ENCODE results near the gene LETM1. TPM values are rescaled to one million over a fixed set of nuclear protein-coding genes. Genes with fewer than 3 reads are reported as not detected.

Gene LETM1
- total RNA-seq, 1 experiment from 2014 or later = 86.3 TPM

- no peaks in the 10 kb centered on the region for H3F3A ChIP-seq (ENCODE audit: low read length, unreplicated experiment)
- H3K36me3 ChIP-seq (ENCODE audit: low read depth, low read length) = no peaks in the 10 kb centered on the region
- no peaks in the 10 kb centered on the region for H3K27me3 ChIP-seq (ENCODE audit: low read length)
- H3K4me2 ChIP-seq (ENCODE audit: low read length) = no peak overlapping the region
- no peak overlapping the region for H3K27ac ChIP-seq (ENCODE audit: low read length)
- ATAC-seq (no peak), DNase-seq (no peak)
- ChIA-PET CTCF (no interaction called here), POLR2A (ENCODE audit: unreplicated experiment) (no interaction called here)
- H3K9ac ChIP-seq (ENCODE audit: low read length) = no peak overlapping the region
- no peaks in the 10 kb centered on the region for H3K79me2 ChIP-seq (ENCODE audit: low read length)
- BruUV-seq (replicated peaks) = no TSS peak
- no peak overlapping the region for H2AFZ ChIP-seq (ENCODE audit: low read length)
- intact Hi-C loops (cut with micrococcal nuclease) = no loop called here
- H3K9me2 ChIP-seq (replicated peaks; ENCODE audit: low read length) = no peaks in the 10 kb centered on the region
- no peak overlapping the region for H3K4me3 ChIP-seq (ENCODE audit: low read length)
- no peaks in the 10 kb centered on the region for H3K9me3 ChIP-seq (ENCODE audit: low read length)
- no peak for TF ChIP-seq CTCF (conservative IDR thresholded peaks at IDR 0.05; ENCODE audit: low read depth, low read length)
- TF ChIP-seq EZH2phosphoT487 (IDR thresholded peaks at IDR 0.05; ENCODE audit: borderline replicate concordance, low read length) = no peak
- no peak for TF ChIP-seq EZH2 (IDR thresholded peaks at IDR 0.05; ENCODE audit: low read length, unreplicated experiment)
- no peaks in the 10 kb centered on the region for H4K20me1 ChIP-seq (ENCODE audit: low read length)
- H3K4me1 ChIP-seq (ENCODE audit: insufficient read depth, low read length) = no peaks in the 10 kb centered on the region
Measured at GRCh38 chr4:1783015-1783414, 72.9 kb downstream of the LETM1 start.

- Histone ChIP-seq H4K20me1 (ENCODE audit: low read length) (no peaks in the 10 kb centered on the region), H3K36me3 (ENCODE audit: low read depth, low read length) (no peaks in the 10 kb centered on the region), H3K4me3 (ENCODE audit: low read length) (no peak overlapping the region), H3K4me1 (ENCODE audit: insufficient read depth, low read length) (no peaks in the 10 kb centered on the region), H3K4me2 (ENCODE audit: low read length) (no peak overlapping the region), H3K79me2 (ENCODE audit: low read length) (no peaks in the 10 kb centered on the region), H3K27ac (ENCODE audit: low read length) (no peak overlapping the region), H3K9me3 (ENCODE audit: low read length) (no peaks in the 10 kb centered on the region), H3K9me2 (replicated peaks; ENCODE audit: low read length) (no peaks in the 10 kb centered on the region), H2AFZ (ENCODE audit: low read length) (no peak overlapping the region), H3K9ac (ENCODE audit: low read length) (no peak overlapping the region), H3K27me3 (ENCODE audit: low read length) (no peaks in the 10 kb centered on the region), H3F3A (ENCODE audit: low read length, unreplicated experiment) (no peaks in the 10 kb centered on the region)
- ChIA-PET POLR2A (ENCODE audit: unreplicated experiment) (no interaction called here), CTCF (no interaction called here)
- TF ChIP-seq CTCF (conservative IDR thresholded peaks at IDR 0.05; ENCODE audit: low read depth, low read length) (no peak), EZH2 (IDR thresholded peaks at IDR 0.05; ENCODE audit: low read length, unreplicated experiment) (no peak), EZH2phosphoT487 (IDR thresholded peaks at IDR 0.05; ENCODE audit: borderline replicate concordance, low read length) (no peak)
- BruUV-seq (replicated peaks) = no TSS peak
- intact Hi-C loops (cut with micrococcal nuclease) = no loop called here
- no peak for DNase-seq
- no peak for ATAC-seq
Measured at GRCh38 chr4:1780435-1780834, 75.5 kb downstream of the LETM1 start.

GRCh38 chr4:1779588-1780382, 76.2 kb downstream of the LETM1 start:
- no peak overlapping the region for H3K4me2 ChIP-seq (ENCODE audit: low read length)
- no peak for DNase-seq
- no peak overlapping the region for H2AFZ ChIP-seq (ENCODE audit: low read length)
- intact Hi-C loops (cut with micrococcal nuclease) = no loop called here
- no peaks in the 10 kb centered on the region for H3K4me1 ChIP-seq (ENCODE audit: insufficient read depth, low read length)
- no peak overlapping the region for H3K9ac ChIP-seq (ENCODE audit: low read length)
- no peaks in the 10 kb centered on the region for H3K9me2 ChIP-seq (replicated peaks; ENCODE audit: low read length)
- H3K27ac ChIP-seq (ENCODE audit: low read length) = no peak overlapping the region
- H3K27me3 ChIP-seq (ENCODE audit: low read length) = no peaks in the 10 kb centered on the region
- H3K4me3 ChIP-seq (ENCODE audit: low read length) = no peak overlapping the region
- no peaks in the 10 kb centered on the region for H3K36me3 ChIP-seq (ENCODE audit: low read depth, low read length)
- TF ChIP-seq EZH2 (IDR thresholded peaks at IDR 0.05; ENCODE audit: low read length, unreplicated experiment) = no peak
- TF ChIP-seq CTCF (conservative IDR thresholded peaks at IDR 0.05; ENCODE audit: low read depth, low read length) = no peak
- TF ChIP-seq EZH2phosphoT487 (IDR thresholded peaks at IDR 0.05; ENCODE audit: borderline replicate concordance, low read length) = no peak
- CTCF ChIA-PET = no interaction called here
- POLR2A ChIA-PET (ENCODE audit: unreplicated experiment) = no interaction called here
- no peaks in the 10 kb centered on the region for H3K9me3 ChIP-seq (ENCODE audit: low read length)
- H3F3A ChIP-seq (ENCODE audit: low read length, unreplicated experiment) = no peaks in the 10 kb centered on the region
- no TSS peak for BruUV-seq (replicated peaks)
- no peak for ATAC-seq
- H3K79me2 ChIP-seq (ENCODE audit: low read length) = no peaks in the 10 kb centered on the region
- H4K20me1 ChIP-seq (ENCODE audit: low read length) = no peaks in the 10 kb centered on the region
